HG03108 (cell line): ENCODE results near the gene DNER.
"Not testable (repeated sequence)": the region's sequence is repeated elsewhere in the genome, so short reads cannot be mapped to it uniquely, and the experiment has no call there.

Experiments
- ATAC-seq: cut with Tn5 transposase; IDR thresholded peaks from one replicate; pipeline ENCODE4 v1.9.1; 2021; ENCODE audit warnings: moderate library complexity; ENCODE audit not compliant: unreplicated experiment

DNER gene

GRCh38 chr2:229715895-229716507 lies 1.6 kb upstream of the DNER start:
- ATAC-seq, result no peak

DNA sequence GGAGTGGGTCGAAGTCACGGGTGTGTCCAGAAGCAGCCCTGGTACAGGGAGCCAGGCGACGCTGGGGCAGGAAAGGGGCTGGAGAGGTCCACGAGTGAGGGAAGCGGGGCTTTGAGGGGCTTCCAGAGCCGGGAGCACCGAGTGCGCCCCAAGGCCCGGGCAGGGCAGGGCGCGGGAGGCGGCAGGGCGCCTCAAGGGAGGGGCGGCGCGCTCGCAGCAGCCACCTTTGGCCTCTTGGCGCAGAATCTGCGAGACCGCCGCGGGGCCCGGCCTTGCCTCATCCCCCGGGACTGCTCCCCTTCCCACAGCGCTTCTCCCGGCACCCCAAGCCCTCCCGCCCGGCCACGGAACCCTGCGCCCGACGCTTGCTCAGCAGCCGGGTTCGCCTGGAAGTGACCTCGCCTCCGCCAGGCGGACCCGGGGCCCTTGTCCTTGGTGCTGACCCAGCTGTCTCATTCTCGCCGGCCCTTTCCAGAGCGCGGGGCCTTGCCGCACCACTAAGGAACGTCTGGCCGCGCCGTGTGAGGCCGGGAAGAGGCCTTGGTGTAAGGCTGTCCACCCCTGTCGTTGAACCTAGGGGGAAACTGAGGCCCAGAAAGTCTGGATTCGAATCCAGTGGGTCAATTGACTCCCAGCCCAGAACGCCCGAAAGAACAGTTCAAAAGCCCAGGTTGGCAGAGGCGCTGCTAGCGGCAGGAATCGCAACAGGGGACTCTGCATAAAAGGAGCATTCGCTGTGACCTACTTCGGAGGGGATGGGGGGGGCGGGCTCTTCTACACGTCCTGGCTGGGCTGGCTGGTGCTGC lies 584 bp upstream of the DNER start:
- no peak for ATAC-seq

GRCh38 chr2:229713371-229714079 lies 830 bp downstream of the DNER start:
- no peak for ATAC-seq

GRCh38 chr2:229712136-229712535 lies 2.2 kb downstream of the DNER start:
- ATAC-seq, result no peak

- no peak for ATAC-seq
Observed at GRCh38 chr2:229708335-229708734, 6.0 kb downstream of the DNER start.

- ATAC-seq, result no peak
Observed at GRCh38 chr2:229703909-229704630, 10.3 kb downstream of the DNER start.

- no peak for ATAC-seq
Observed at GRCh38 chr2:229701716-229702115, 12.6 kb downstream of the DNER start.

- no peak for ATAC-seq
Observed at GRCh38 chr2:229701062-229701461, 13.3 kb downstream of the DNER start.

DNA sequence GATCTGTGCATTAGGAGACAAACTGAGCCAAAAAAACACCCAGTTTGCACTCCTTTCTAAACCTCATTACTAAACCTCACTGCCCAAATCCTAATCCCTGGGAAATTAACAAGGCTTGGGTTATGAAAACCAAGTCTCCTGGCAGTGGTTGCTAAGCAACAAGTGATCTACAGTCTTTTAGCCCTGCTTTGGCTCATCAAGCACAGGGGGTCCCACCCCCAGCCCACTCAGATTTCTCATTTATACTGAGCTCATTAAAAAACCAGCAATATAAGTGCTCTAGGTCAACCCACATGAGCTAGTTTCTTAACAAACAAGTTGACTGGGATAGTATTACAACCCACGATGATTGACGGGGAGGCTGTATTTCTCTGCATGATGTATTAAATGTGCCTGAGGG lies 18.4 kb downstream of the DNER start:
- ATAC-seq, result no peak

- not testable (repeated sequence) for ATAC-seq
Observed at GRCh38 chr2:229693845-229694244, 20.5 kb downstream of the DNER start.

DNA sequence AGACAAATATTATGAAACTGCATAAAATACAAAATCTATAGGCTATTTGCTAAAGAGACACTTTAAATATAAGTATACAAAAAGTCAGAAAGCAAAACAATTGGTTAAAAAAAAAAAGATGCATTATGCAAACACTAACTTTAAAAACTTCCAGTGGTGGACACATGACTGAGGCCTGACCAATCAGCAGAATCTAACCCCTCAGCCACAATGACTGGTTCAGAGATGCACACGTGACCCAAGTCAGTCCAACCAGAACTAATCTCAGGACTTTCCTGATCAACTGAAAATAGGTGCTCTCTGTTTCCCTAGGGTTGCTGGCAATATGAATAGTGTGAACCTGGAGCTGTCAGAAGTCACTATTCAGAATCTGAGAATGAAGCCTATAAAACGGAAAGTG lies 22.7 kb downstream of the DNER start:
- ATAC-seq, result no peak

DNA sequence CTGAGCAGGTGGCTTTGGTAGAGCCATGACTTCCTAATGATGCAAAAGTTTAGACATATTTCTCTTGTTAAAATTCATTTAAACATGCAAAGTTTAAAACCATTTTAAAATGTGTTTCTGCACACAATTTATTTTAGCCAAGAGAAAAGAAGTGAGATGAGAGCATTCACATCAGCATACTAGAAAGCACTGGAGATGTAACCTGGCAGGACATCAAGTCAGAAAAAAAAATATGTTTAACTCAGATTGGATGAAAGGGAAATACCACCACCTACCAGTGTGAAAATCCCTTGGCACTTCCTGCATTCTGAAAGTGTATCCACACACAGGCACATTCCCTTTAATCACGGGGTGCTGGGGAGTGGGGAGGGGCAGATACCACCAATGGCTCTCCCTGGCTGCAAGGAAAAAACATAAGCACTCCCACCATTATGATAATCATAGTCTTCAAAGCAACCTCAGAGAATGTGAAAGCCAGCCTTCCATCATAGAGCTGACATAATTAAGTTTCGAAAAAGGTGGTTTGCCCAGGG lies 25.0 kb downstream of the DNER start:
- ATAC-seq, result no peak

- no peak for ATAC-seq
Observed at GRCh38 chr2:229688141-229688540, 26.2 kb downstream of the DNER start.

DNA sequence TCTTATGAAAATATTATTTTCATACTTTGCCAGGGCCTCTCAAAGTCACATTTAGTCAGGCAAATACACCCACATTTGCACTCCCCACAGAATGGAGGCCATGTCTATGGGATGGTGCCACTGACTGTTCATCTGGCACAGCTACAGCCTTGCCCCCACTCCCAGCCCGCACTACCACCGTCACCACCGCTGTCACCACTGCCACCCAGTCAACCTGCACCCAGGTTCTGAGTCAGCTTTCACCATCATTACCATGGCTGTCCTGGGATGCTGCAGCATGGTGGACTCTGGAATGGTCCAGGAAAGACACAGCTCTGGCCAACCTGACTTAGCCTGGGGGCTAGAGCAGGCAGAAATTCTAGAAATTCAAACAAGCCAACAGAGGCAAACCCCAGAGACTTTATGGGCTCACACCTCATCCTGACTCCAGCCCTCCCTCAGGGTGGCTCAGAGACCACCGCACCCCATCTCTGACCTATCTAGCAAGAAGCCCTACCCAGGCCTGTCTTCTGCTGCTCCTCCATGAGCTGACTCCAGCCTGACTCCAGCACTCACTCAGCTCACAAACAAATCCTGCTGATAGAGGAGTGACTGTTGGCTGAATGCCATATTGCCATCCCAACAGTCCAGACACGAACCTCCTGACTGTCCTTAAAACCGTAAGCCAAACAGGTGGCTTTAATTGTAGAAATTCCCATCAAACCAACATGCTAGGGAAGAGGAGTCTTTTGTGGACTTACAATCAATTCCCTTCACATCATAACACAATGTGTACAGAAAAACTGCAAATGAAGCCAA lies 28.0 kb downstream of the DNER start:
- ATAC-seq, result no peak

- no peak for ATAC-seq
Observed at GRCh38 chr2:229684942-229685562, 29.3 kb downstream of the DNER start.

DNA sequence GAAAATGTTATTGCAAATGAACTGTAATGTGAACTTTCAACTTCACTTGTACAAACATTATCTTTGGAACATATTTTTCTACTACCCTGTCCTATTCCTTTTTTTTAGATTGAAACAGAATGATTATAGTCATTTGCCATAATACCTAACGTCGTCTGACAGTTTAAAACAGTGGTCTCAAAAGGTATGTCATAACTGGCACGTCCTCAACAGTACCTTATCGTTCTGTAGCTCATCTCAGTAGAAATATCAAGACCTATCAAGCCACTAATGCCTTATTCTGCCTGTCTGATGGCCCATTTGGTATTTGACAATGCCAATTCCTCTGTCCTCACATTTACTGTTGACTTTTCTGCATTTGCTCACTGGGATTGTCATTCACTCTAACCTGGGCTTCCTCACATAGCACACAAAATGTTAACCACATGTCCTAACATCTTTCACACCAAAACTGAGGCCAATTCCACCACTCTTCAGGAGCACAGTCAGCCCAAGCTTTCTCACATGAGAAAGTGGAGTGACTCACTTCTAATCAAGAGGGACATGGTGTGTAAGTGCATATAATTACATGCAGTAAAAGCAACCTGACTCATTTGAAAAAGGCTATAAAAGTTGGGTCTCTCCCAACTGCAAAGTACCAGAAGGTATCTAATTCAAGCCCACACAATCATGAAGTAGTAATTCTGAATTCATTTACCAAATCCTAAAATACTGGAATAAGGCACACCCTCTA lies 34.8 kb downstream of the DNER start:
- no peak for ATAC-seq

GRCh38 chr2:229675569-229675968 lies 38.8 kb downstream of the DNER start:
- no peak for ATAC-seq

- ATAC-seq, result no peak
Observed at GRCh38 chr2:229674830-229675530, 39.4 kb downstream of the DNER start.

GRCh38 chr2:229673676-229674075 lies 40.7 kb downstream of the DNER start:
- no peak for ATAC-seq
